ENCODE data around the gene GTF3C5.
"Not testable (repeated sequence)": the region's sequence is repeated elsewhere in the genome, so short reads cannot be mapped to it uniquely, and the experiment has no call there.

Gene GTF3C5

GRCh38 chr9:132997591-132997990, 33.2 kb upstream of the GTF3C5 start:
- no peak overlapping the region for H2AFZ ChIP-seq (ENCODE audit: low read length)
- no peaks in the 10 kb centered on the region for H4K20me1 ChIP-seq (ENCODE audit: insufficient read depth, low read length, poor library complexity, severe bottlenecking)
- peaks cover 14% of the 10 kb centered on the region; the same call in 1 of the 2 replicates for H3K36me3 ChIP-seq (ENCODE audit: insufficient read depth, low read length)
- no peaks in the 10 kb centered on the region for H3K9me2 ChIP-seq (replicated peaks; ENCODE audit: low read depth, low read length)
- peaks cover 81% of the 10 kb centered on the region for H3K4me1 ChIP-seq (ENCODE audit: insufficient read depth, low read length, poor library complexity, severe bottlenecking)
- H3F3A ChIP-seq (ENCODE audit: low read depth) = peaks cover 7% of the 10 kb centered on the region
- no peak overlapping the region for H3K9ac ChIP-seq (ENCODE audit: low read depth, low read length, poor library complexity, severe bottlenecking)
- no peaks in the 10 kb centered on the region for H3K27me3 ChIP-seq (ENCODE audit: insufficient read depth, low read length, poor library complexity, severe bottlenecking)
- no peaks in the 10 kb centered on the region for H3K9me3 ChIP-seq (ENCODE audit: insufficient read depth, low read depth, low read length)
- no peak overlapping the region for H3K4me2 ChIP-seq (ENCODE audit: low read depth, low read length, poor library complexity, severe bottlenecking)
- TF ChIP-seq EZH2phosphoT487 (IDR thresholded peaks at IDR 0.05; ENCODE audit: borderline replicate concordance) (no peak), CTCF (conservative IDR thresholded peaks at IDR 0.05; ENCODE audit: low read length) (no peak)
- H3K79me2 ChIP-seq (ENCODE audit: insufficient read depth, low read length) = peaks cover 16% of the 10 kb centered on the region; the same call in 1 of the 2 replicates
- no peak overlapping the region for H3K4me3 ChIP-seq (ENCODE audit: low read length, poor library complexity, severe bottlenecking)

- Histone ChIP-seq H3K4me1 (ENCODE audit: insufficient read depth, low read length, poor library complexity, severe bottlenecking) (peaks cover 81% of the 10 kb centered on the region), H3K4me2 (ENCODE audit: low read depth, low read length, poor library complexity, severe bottlenecking) (peak overlapping the region; percentile 9), H3K9ac (ENCODE audit: low read depth, low read length, poor library complexity, severe bottlenecking) (peak overlapping the region; percentile 62)
- H3K9me3 ChIP-seq (ENCODE audit: insufficient read depth, low read depth, low read length); H4K20me1 ChIP-seq (ENCODE audit: insufficient read depth, low read length, poor library complexity, severe bottlenecking); H3K9me2 ChIP-seq (replicated peaks; ENCODE audit: low read depth, low read length); H3K79me2 ChIP-seq (ENCODE audit: insufficient read depth, low read length); H3F3A ChIP-seq (ENCODE audit: low read depth); H3K36me3 ChIP-seq (ENCODE audit: insufficient read depth, low read length); H3K4me3 ChIP-seq (ENCODE audit: low read length, poor library complexity, severe bottlenecking); H3K27me3 ChIP-seq (ENCODE audit: insufficient read depth, low read length, poor library complexity, severe bottlenecking); H2AFZ ChIP-seq (ENCODE audit: low read length): not testable (repeated sequence)
Observed at GRCh38 chr9:132998221-132998620, 32.6 kb upstream of the GTF3C5 start.

- Histone ChIP-seq H3K9me3 (ENCODE audit: insufficient read depth, low read depth, low read length) (no peaks in the 10 kb centered on the region), H3K9me2 (replicated peaks; ENCODE audit: low read depth, low read length) (no peaks in the 10 kb centered on the region), H3K4me1 (ENCODE audit: insufficient read depth, low read length, poor library complexity, severe bottlenecking) (peaks cover 81% of the 10 kb centered on the region), H3K27me3 (ENCODE audit: insufficient read depth, low read length, poor library complexity, severe bottlenecking) (no peaks in the 10 kb centered on the region), H3K79me2 (ENCODE audit: insufficient read depth, low read length) (peaks cover 4% of the 10 kb centered on the region; the same call in 1 of the 2 replicates), H4K20me1 (ENCODE audit: insufficient read depth, low read length, poor library complexity, severe bottlenecking) (no peaks in the 10 kb centered on the region), H3K36me3 (ENCODE audit: insufficient read depth, low read length) (no peaks in the 10 kb centered on the region), H3K9ac (ENCODE audit: low read depth, low read length, poor library complexity, severe bottlenecking) (peak overlapping the region; percentile 62), H3K4me3 (ENCODE audit: low read length, poor library complexity, severe bottlenecking) (no peak overlapping the region), H3F3A (ENCODE audit: low read depth) (peaks cover 15% of the 10 kb centered on the region), H3K4me2 (ENCODE audit: low read depth, low read length, poor library complexity, severe bottlenecking) (peak overlapping the region; percentile 9), H2AFZ (ENCODE audit: low read length) (no peak overlapping the region)
- TF ChIP-seq CTCF (conservative IDR thresholded peaks at IDR 0.05; ENCODE audit: low read length) (peak; percentile 14; the same call in 1 of the 2 replicates), EZH2phosphoT487 (IDR thresholded peaks at IDR 0.05; ENCODE audit: borderline replicate concordance) (no peak)
Observed at GRCh38 chr9:132998831-132999635, 31.8 kb upstream of the GTF3C5 start.

All from Loucy (cell line).